ENCODE data around the gene TYK2. TPM values are rescaled to one million over a fixed set of nuclear protein-coding genes. Genes with fewer than 3 reads are reported as not detected.

Gene TYK2
- total and polyA plus RNA-seq, 4 donors = 47.9 to 63.1 (median 59.6) TPM

- no peaks in the 10 kb centered on the region for H3K9me3 ChIP-seq (ENCODE audit: control insufficient read depth in 4 of 4, low read length in 3 of 4)
- no peak for TF ChIP-seq HNF4G (IDR thresholded peaks at IDR 0.05)
- TF ChIP-seq TAF1 (conservative IDR thresholded peaks at IDR 0.05) = no peak
- no peak for TF ChIP-seq MAX (IDR thresholded peaks at IDR 0.05)
- TF ChIP-seq EGR1 (IDR thresholded peaks at IDR 0.05; ENCODE audit: low read depth in 2 of 2) = no peak
- no peak for TF ChIP-seq REST (IDR thresholded peaks at IDR 0.05)
- TF ChIP-seq HNF4A (conservative IDR thresholded peaks at IDR 0.05) = no peak
- no peak for TF ChIP-seq GABPA (IDR thresholded peaks at IDR 0.05 in 1 of 2, conservative IDR thresholded peaks at IDR 0.05 in 1 of 2)
- TF ChIP-seq JUND (IDR thresholded peaks at IDR 0.05) = no peak
- no peak for TF ChIP-seq ZBTB33 (IDR thresholded peaks at IDR 0.05)
- no peak for TF ChIP-seq ATF3 (IDR thresholded peaks at IDR 0.05)
- TF ChIP-seq FOXA2 (IDR thresholded peaks at IDR 0.05) = no peak
- TF ChIP-seq RXRA (IDR thresholded peaks at IDR 0.05) = no peak
- no peak overlapping the region for H3K9ac ChIP-seq (ENCODE audit: low read depth in 1 of 2, low read length in 2 of 2)
- H3K27me3 ChIP-seq (ENCODE audit: control insufficient read depth in 4 of 4, insufficient read depth in 4 of 4, low read length in 3 of 4) = no peaks in the 10 kb centered on the region
- DNase-seq (ENCODE audit: low spot score) = no peak
- H3K27ac ChIP-seq (ENCODE audit: low read depth in 1 of 2, low read length in 2 of 2) = no peak overlapping the region
- 92% methylated on average over 5 of the region's 5 CpGs for WGBS
- no peak overlapping the region for H3K4me3 ChIP-seq (ENCODE audit: low read depth in 1 of 3, low read length in 3 of 3)
- no peaks in the 10 kb centered on the region for H3K4me1 ChIP-seq (ENCODE audit: control insufficient read depth in 4 of 4, insufficient read depth in 4 of 4, low read length in 3 of 4)
- H3K36me3 ChIP-seq (ENCODE audit: control insufficient read depth in 4 of 4, insufficient read depth in 3 of 4, low read depth in 1 of 4, low read length in 3 of 4) = peaks cover 0 to 5% (median 3%) of the 10 kb centered on the region in 4 donors
Measured at GRCh38 chr19:10306327-10306726, 74.0 kb downstream of the TYK2 start.

- TF ChIP-seq GABPA (IDR thresholded peaks at IDR 0.05 in 1 of 2, conservative IDR thresholded peaks at IDR 0.05 in 1 of 2) = no peak
- TF ChIP-seq TAF1 (conservative IDR thresholded peaks at IDR 0.05) = no peak
- TF ChIP-seq FOXA1 (IDR thresholded peaks at IDR 0.05) = no peak
- TF ChIP-seq REST (IDR thresholded peaks at IDR 0.05) = no peak
- no peak for TF ChIP-seq CTCF (IDR thresholded peaks at IDR 0.05; ENCODE audit: low read depth, low read length, missing input control)
- no peak for TF ChIP-seq ZBTB33 (IDR thresholded peaks at IDR 0.05)
- TF ChIP-seq YY1 (IDR thresholded peaks at IDR 0.05) = no peak
- H3K9me3 ChIP-seq (ENCODE audit: control insufficient read depth in 4 of 4, low read length in 3 of 4) = no peaks in the 10 kb centered on the region
- no peak overlapping the region for H3K9ac ChIP-seq (ENCODE audit: low read depth in 1 of 2, low read length in 2 of 2)
- WGBS = 80% methylated on average over 17 of the region's 17 CpGs
- H3K4me3 ChIP-seq (ENCODE audit: low read depth in 1 of 3, low read length in 3 of 3) = no peak overlapping the region
- H3K36me3 ChIP-seq (ENCODE audit: control insufficient read depth in 4 of 4, insufficient read depth in 3 of 4, low read depth in 1 of 4, low read length in 3 of 4) = peaks cover 0 to 4% (median under 1%) of the 10 kb centered on the region in 4 donors
- DNase-seq (ENCODE audit: low spot score) = peak; percentile 34
- no peaks in the 10 kb centered on the region for H3K27me3 ChIP-seq (ENCODE audit: control insufficient read depth in 4 of 4, insufficient read depth in 4 of 4, low read length in 3 of 4)
- H3K27ac ChIP-seq (ENCODE audit: low read depth in 1 of 2, low read length in 2 of 2) = no peak overlapping the region
- H3K4me1 ChIP-seq (ENCODE audit: control insufficient read depth in 4 of 4, insufficient read depth in 4 of 4, low read length in 3 of 4) = no peaks in the 10 kb centered on the region
Measured at GRCh38 chr19:10305139-10305806, 75.1 kb downstream of the TYK2 start.

All from liver (tissue), 9 donors.